ENCODE data around the gene TTC3. TPM values are rescaled to one million over a fixed set of nuclear protein-coding genes. Genes with fewer than 3 reads are reported as not detected.

TTC3 gene
- total RNA-seq, 1 donor from 2014 or later = 93.0 TPM

- Histone ChIP-seq H3K9me3 (no peaks in the 10 kb centered on the region), H3K4me1 (peaks cover 8% of the 10 kb centered on the region), H3K27me3 (ENCODE audit: low read depth) (no peaks in the 10 kb centered on the region), H3K27ac (no peak overlapping the region), H3K4me3 (no peak overlapping the region), H3K36me3 (peaks cover 95% of the 10 kb centered on the region)
- TF ChIP-seq, protein P1, sequence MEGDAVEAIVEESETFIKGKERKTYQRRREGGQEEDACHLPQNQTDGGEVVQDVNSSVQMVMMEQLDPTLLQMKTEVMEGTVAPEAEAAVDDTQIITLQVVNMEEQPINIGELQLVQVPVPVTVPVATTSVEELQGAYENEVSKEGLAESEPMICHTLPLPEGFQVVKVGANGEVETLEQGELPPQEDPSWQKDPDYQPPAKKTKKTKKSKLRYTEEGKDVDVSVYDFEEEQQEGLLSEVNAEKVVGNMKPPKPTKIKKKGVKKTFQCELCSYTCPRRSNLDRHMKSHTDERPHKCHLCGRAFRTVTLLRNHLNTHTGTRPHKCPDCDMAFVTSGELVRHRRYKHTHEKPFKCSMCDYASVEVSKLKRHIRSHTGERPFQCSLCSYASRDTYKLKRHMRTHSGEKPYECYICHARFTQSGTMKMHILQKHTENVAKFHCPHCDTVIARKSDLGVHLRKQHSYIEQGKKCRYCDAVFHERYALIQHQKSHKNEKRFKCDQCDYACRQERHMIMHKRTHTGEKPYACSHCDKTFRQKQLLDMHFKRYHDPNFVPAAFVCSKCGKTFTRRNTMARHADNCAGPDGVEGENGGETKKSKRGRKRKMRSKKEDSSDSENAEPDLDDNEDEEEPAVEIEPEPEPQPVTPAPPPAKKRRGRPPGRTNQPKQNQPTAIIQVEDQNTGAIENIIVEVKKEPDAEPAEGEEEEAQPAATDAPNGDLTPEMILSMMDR (IDR thresholded peaks at IDR 0.05) = no peak
- intact Hi-C loops (cut with DNase I) = no loop called here
- DNase-seq (no peak), ATAC-seq (no peak)
These were observed 160.6 kb downstream of the TTC3 start for GRCh38 chr21:37233551-37234146.

DNA sequence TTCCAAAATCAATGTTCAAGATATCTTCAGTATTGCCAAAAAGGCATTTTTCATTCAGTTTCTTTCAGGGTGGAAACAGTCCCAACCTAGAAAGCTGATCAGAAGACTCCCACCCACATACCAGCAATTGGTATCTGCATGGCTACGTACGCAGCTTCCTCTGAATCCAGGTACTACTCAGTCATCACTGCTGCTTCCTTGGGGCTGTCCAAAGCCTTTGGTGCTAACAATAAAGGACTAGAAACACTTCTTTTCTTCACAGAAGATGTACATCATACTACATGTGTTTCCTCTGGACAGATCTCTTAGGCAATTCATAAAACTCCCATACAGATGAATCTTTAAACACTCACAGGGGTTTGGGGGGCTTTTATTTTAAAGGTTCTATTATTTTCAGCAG is 164.3 kb downstream of the TTC3 start:
- no peak for DNase-seq
- no peak for ATAC-seq
- Histone ChIP-seq H3K36me3 (peaks cover 89% of the 10 kb centered on the region), H3K4me3 (no peak overlapping the region), H3K27ac (no peak overlapping the region), H3K9me3 (no peaks in the 10 kb centered on the region), H3K27me3 (ENCODE audit: low read depth) (no peaks in the 10 kb centered on the region), H3K4me1 (peaks cover 8% of the 10 kb centered on the region)
- TF ChIP-seq, protein P1 (IDR thresholded peaks at IDR 0.05) = no peak
- intact Hi-C loops (cut with DNase I) = no loop called here

DNA sequence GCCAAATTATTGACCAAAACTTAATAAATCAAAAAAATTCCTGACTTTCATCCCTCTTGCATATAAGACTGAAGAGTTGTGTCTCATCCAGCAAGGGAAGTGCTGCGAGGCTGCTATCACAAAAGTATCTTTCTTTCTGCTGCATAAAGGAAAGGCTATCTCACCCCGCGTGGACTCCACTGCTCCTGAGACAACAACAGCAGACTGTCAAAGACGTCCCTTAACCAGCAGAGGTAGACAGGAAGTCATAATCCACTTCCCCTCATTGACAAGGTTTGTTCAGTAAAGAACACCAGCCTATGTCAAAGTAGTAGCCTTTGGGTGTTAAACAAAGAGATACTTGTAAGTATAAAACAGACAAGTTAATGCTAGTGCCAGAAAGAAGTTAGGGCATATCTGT is 164.7 kb downstream of the TTC3 start:
- no peak overlapping the region for H3K4me3 ChIP-seq
- DNase-seq = no peak
- peaks cover 8% of the 10 kb centered on the region for H3K4me1 ChIP-seq
- intact Hi-C loops (cut with DNase I) = no loop called here
- no peak for ATAC-seq
- H3K27ac ChIP-seq = no peak overlapping the region
- TF ChIP-seq, protein P1 (IDR thresholded peaks at IDR 0.05) = no peak
- no peaks in the 10 kb centered on the region for H3K27me3 ChIP-seq (ENCODE audit: low read depth)
- H3K9me3 ChIP-seq = no peaks in the 10 kb centered on the region
- peaks cover 85% of the 10 kb centered on the region for H3K36me3 ChIP-seq

- H3K4me3 ChIP-seq = no peak overlapping the region
- ATAC-seq (no peak), DNase-seq (no peak)
- H3K27me3 ChIP-seq (ENCODE audit: low read depth) = no peaks in the 10 kb centered on the region
- H3K36me3 ChIP-seq = peaks cover 56% of the 10 kb centered on the region
- TF ChIP-seq, protein P1 (IDR thresholded peaks at IDR 0.05) = no peak
- H3K9me3 ChIP-seq = no peaks in the 10 kb centered on the region
- no peak overlapping the region for H3K27ac ChIP-seq
- intact Hi-C loops (cut with DNase I) = no loop called here
- peaks cover 24% of the 10 kb centered on the region for H3K4me1 ChIP-seq
These were observed 167.9 kb downstream of the TTC3 start for GRCh38 chr21:37240978-37241377.

DNA sequence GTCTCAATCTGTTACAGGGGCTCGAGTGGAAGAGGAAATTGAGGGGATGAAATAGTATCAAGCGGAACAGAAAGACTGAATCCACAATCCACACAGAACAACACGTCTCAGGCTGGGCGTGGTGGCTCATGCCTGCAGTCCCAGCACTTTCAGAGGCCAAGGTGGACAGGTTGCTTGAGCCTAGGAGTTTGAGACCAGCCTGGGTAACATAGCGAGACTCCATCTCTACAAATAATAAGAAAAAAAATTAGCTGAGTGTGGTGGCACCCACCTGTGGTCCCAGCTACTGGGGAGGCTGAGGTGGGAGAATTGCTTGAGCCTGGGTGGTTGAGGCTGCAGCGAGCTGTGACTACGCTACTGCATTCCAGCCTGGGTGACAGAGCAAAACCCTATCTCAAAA is 168.4 kb downstream of the TTC3 start:
- peaks cover 52% of the 10 kb centered on the region for H3K36me3 ChIP-seq
- intact Hi-C loops (cut with DNase I) = no loop called here
- no peaks in the 10 kb centered on the region for H3K9me3 ChIP-seq
- H3K4me1 ChIP-seq = peaks cover 24% of the 10 kb centered on the region
- ATAC-seq (no peak), DNase-seq (no peak)
- H3K4me3 ChIP-seq = no peak overlapping the region
- H3K27me3 ChIP-seq (ENCODE audit: low read depth) = no peaks in the 10 kb centered on the region
- TF ChIP-seq, protein P1 (IDR thresholded peaks at IDR 0.05) = no peak
- no peak overlapping the region for H3K27ac ChIP-seq
